Measurements from ENCODE around the gene CERS1. TPM values are rescaled to one million over a fixed set of nuclear protein-coding genes. Genes with fewer than 3 reads are reported as not detected.

CERS1 gene
- total RNA-seq = 0.24 TPM
- long read RNA-seq, partial matches to known transcripts = 1 of 2 reads
- long read RNA-seq, other reads (novel, unspliced or antisense) = 1 of 2 reads

- DNase-seq = no peak
- intact Hi-C loops (cut with DNase I) = no loop called here
- no peak for ATAC-seq (ENCODE audit: poor library complexity)
These were observed at the start of gene CERS1 for GRCh38 chr19:18895824-18896341. CERS1 (minus strand) TSS chr19:18896158; CDS start chr19:18896072, 86 bp downstream.

DNA sequence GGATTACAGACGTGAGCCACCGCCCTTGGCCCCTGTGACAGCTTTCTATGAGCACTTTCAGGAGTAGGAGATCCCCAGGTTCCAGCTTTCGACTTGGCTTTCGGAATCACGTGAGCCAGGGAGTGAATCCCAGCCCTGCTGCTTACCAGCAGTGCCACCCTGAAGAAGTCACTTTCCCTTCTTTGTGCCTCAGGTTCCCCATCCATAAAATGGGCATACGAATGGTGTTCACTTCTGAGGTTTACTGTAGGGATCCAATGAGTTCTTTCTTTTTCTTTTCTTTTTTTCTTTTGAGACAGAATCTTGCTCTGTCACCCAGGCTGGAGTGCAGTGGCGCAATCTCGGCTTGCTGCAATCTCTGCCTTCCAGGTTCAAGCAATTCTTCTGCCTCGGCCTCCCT, 49.3 kb upstream of the CERS1 start:
- DNase-seq (no peak), ATAC-seq (ENCODE audit: poor library complexity) (no peak)
- intact Hi-C loops (cut with DNase I) = no loop called here

- DNase-seq = no peak
- no peak for ATAC-seq (ENCODE audit: poor library complexity)
- intact Hi-C loops (cut with DNase I) = no loop called here
These were observed 47.5 kb upstream of the CERS1 start for GRCh38 chr19:18943465-18943864.

- ATAC-seq (ENCODE audit: poor library complexity) (no peak), DNase-seq (no peak)
- intact Hi-C loops (cut with DNase I) = no loop called here
These were observed 46.7 kb upstream of the CERS1 start for GRCh38 chr19:18942692-18943091.

DNA sequence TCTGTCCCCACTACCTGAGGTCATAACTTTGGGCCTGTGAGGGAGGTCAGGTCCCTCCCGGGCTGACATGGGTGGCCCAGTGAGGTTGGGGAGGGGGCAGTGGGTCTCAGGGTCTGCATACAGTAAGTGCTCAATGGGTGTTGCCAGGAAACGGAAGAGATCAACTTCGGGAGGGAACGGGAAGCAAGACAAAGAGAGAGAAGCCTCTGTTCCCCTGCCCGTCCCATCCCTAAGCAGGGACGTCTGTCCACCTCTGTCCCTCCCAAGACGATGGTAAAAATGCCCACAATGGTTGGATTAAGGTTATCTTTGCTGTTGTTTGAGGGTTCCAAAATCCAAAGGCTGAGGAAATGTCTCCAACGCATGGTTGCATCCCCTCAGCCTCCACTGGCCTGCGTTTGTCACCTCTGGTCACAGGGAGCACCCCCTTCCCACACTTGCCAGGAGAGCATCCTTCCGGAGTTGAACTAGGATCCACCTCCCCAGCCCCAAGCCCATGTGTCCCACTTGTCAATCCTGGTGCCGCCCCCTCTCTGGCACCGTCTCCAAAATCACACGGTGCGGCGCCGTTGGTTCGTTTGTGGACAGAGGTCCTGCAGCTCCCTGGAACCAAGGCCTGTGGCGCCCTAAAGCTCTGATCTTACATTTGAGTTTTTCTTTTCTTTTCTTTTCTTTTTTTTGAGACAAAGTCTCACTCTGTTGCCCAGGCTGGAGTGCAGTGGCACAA, 45.8 kb upstream of the CERS1 start:
- no peak for DNase-seq
- no peak for ATAC-seq (ENCODE audit: poor library complexity)
- intact Hi-C loops (cut with DNase I) = no loop called here

GRCh38 chr19:18940769-18941627, 45.0 kb upstream of the CERS1 start, which contains the start of gene HOMER3:
HOMER3 (minus strand) TSS chr19:18941217; CDS start chr19:18938982, 2,235 bp downstream.
- ATAC-seq (ENCODE audit: poor library complexity) = peak; percentile 93
- intact Hi-C loops (cut with DNase I) = no loop called here
- peak; percentile 90 for DNase-seq

DNA sequence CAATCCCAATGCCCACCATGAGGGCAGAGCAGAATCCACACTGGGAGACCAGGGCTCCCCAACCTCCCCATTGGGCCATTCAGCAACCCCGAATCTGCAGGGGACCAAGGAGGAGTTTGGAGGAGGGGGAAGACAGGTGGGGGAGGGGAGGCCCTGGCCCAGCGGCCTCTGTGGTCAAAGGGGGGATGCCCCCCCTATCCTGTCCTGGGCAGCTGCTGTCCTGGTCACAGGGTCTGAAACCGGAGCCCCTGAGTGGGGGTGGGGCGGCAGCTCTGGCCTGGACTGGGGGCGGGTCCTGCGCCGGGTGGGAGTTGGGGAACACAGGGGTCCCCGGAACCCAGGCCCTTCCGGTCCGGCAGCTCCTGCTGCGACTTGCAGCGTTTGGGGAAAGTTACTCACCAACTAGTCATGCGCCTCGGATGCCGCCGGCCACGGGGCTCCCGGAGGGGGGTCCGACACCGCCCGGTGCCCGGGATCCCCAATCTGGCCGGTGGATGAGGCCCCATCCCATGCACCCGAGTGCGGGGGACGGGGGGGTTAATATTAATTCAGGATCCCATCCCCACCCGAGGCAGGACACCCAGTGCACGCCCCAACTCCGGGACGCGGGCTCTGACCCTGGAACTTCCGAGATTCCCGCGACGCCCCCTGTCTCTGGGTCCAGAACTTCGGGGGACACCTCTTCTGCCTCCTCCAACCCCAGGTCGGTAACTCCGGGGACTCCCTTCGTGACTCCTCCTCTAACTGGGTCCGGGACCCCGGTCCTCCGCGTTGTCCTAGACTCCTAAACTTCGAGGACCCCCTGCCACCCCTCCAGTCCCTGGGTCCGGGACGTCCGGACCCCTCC, 44.2 kb upstream of the CERS1 start:
- DNase-seq = peak; percentile 57
- ATAC-seq (ENCODE audit: poor library complexity) = peak; percentile 32
- intact Hi-C loops (cut with DNase I) = no loop called here

- intact Hi-C loops (cut with DNase I) = no loop called here
- DNase-seq = no peak
- no peak for ATAC-seq (ENCODE audit: poor library complexity)
These were observed 43.2 kb upstream of the CERS1 start for GRCh38 chr19:18939163-18939562.

- intact Hi-C loops (cut with DNase I) = no loop called here
- ATAC-seq (ENCODE audit: poor library complexity) = no peak
- DNase-seq = no peak
These were observed 37.3 kb upstream of the CERS1 start for GRCh38 chr19:18933297-18933696.

DNA sequence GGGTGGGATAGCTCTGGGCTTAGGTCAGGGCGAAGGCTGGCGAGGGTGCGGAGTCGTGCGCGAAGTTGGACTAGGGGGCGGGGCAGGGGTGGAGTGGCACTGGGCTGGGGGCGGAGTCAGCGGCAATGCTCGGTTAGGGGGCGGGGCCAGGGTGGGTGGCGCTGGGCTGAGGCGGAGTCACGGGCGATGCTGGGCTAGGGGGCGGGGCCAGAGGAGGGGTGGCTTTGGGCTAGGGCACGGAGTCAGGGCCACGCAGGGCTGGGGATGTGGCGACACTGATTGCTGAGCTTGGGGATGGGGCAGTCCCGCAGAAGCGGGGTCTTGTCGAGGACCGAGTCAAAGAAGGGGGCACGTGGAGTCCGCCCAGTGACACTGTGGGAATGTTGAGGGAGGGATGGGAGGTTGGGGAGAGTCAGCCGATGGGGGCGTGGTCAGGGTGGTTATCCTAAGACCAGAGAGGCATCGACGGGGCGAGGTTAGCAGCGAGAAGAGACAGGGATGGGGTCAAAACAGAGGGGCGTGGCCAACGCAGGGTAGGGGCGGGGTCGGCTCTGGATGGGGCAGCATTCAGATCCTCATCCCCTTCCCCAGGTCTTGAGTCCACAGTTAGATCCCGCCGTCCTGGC, 36.4 kb upstream of the CERS1 start:
- intact Hi-C loops (cut with DNase I) = no loop called here
- DNase-seq (peak; percentile 87), ATAC-seq (ENCODE audit: poor library complexity) (peak; percentile 86)

DNA sequence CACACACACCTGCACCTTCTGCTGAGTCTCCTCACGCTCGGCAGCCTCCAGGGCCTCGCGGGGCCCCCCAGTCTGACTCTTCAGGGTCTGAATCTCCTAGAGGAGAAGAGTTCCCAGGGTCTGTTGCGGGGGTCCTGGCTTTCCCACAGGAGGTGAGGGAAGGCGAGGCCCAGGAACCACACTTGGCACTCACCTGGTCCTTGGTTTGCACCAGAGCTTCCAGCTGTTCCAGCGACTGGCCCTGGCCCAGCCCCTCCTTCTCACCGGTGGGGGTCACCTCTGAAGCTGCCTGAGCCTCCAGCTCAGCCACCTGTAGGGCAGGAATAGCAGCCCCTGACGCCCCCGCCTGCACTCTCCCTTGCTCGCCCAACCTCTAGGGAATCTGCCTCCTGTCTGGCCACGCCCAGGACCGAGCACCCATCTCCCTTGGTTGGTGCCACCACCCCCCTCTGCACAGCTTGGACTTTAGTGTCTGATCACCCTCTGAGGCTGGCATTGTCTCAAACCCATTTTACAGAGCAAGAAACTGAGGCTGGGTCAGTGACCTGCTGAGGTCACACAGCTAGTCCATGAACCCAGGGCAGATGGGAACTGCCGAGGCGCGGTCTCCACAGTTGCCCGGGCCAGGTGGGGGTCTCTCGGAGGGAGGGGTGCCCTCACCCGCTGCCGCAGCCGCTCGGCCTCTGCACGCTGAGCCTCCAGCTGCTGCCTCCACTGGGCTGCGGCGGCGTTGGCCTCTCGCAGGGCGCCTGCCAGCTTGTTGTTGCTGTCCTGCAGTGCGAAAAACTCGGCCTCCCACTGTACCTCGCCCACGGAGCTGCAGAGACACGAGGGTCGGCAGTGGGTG, 35.6 kb upstream of the CERS1 start:
- DNase-seq = no peak
- intact Hi-C loops (cut with DNase I) = no loop called here
- no peak for ATAC-seq (ENCODE audit: poor library complexity)

DNA sequence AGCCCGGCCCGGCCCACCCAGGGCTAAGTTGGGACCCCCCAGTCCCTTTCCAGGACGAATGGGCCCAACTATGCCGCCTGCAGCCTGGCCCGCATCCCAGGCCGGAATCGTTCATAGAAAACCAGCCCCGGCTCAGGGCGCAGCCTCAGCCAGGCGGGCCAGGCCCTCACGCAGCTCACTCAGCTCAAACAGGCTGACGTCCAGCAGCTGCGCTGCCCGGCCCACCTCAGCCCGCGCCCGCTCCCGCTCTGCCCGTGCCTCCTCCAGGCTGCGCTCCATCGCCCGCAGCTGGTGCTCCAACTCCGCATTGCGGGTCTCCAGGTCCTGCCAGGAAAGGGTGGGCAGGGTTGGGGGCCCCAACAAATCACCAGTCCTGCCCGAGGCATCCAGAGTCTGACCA, 33.4 kb upstream of the CERS1 start:
- no peak for DNase-seq
- no peak for ATAC-seq (ENCODE audit: poor library complexity)
- intact Hi-C loops (cut with DNase I) = no loop called here

- no peak for ATAC-seq (ENCODE audit: poor library complexity)
- intact Hi-C loops (cut with DNase I) = no loop called here
- DNase-seq = no peak
These were observed 32.3 kb upstream of the CERS1 start for GRCh38 chr19:18928018-18928805.

GRCh38 chr19:18924684-18925213, 28.8 kb upstream of the CERS1 start:
- ATAC-seq (ENCODE audit: poor library complexity) = no peak
- no peak for DNase-seq
- intact Hi-C loops (cut with DNase I) = no loop called here

DNA sequence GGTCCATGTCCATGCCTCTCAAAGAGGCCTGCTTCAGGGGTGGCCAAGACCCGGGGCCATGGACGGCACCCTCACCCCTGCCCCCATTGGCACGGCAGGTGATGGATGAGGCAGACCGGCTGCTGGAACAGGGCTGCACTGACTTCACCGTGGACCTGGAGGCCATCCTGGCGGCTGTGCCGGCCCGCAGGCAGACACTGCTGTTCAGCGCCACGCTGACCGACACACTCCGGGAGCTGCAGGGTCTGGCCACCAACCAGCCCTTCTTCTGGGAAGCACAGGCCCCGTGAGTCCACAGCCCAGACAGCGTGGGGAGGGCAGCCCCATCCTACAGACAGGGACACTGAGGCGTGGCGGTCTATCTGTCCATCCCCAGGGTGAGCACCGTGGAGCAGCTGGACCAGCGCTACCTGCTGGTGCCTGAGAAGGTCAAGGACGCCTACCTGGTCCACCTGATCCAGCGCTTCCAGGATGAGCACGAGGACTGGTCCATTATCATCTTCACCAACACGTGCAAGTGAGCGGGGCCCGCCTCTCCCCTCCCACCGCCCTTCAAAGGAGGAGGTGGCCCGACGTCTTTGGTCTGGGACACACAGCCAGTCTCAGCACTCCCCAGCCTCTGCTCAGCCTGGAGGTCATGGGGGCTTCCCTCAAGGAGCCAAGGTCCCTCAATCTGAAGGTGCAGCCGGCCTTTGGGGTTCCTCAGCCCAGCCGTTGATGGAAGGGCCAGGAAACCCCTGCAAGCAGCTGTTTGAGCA, 26.4 kb upstream of the CERS1 start:
- intact Hi-C loops (cut with DNase I) = no loop called here

GRCh38 chr19:18921593-18921992, 25.6 kb upstream of the CERS1 start:
- no peak for ATAC-seq (ENCODE audit: poor library complexity)
- intact Hi-C loops (cut with DNase I) = no loop called here
- DNase-seq = no peak

More for the DNA sequence above, 26.4 kb upstream of the CERS1 start:
- ATAC-seq (ENCODE audit: poor library complexity) = no peak
- no peak for DNase-seq

Measured in Right ventricle myocardium superior (tissue), 1 donor.